ENCODE results near the gene CDKL2. TPM values are rescaled to one million over a fixed set of nuclear protein-coding genes. Genes with fewer than 3 reads are reported as not detected.

The CDKL2 gene
- polyA plus RNA-seq, 2 of the 4 experiments (the other 2 are of a cell fraction), result 0.84 to 2.1 TPM

DNA sequence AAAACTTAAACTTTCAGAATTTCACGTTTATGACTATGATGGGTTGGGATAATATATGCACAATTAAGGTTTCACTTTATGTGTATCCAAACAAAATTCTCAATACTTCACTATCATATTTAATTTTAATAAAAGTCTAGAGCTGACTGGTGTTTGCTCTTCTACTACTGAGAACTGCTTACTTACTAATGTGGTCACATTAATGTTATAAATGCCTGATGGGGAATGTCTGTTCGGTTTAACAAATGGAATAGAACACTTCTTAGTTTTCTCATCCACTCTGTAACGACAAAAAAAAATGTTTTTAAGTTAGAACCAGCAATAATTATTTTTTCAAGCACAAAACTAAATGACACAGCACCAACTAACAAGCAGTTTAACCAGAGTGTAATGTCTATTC is 34.3 kb downstream of the CDKL2 start:
- Histone ChIP-seq H3K27ac (no peak overlapping the region), H3K4me1 (no peaks in the 10 kb centered on the region), H3K4me2 (no peak overlapping the region), H3K4me3 (no peak overlapping the region), H3K9me3 (no peaks in the 10 kb centered on the region)
- ATAC-seq, result no peak
- DNase-seq (ENCODE audit: low read depth in 1 of 2, low spot score in 1 of 2), result no peak
- FAIRE-seq, result no peak
- TF ChIP-seq EP300 (IDR thresholded peaks at IDR 0.05) (no peak), HOXA7 (CRISPR knock-in tag; IDR thresholded peaks at IDR 0.05) (no peak), TFCP2L1 (CRISPR knock-in tag; IDR thresholded peaks at IDR 0.05) (no peak), SREBF2 (IDR thresholded peaks at IDR 0.05) (no peak), NR3C1 (IDR thresholded peaks at IDR 0.05) (no peak), ZSCAN20 (CRISPR knock-in tag; IDR thresholded peaks at IDR 0.05) (no peak), PHF8 (IDR thresholded peaks at IDR 0.05; ENCODE audit: borderline replicate concordance, low read depth) (no peak), RNF2 (IDR thresholded peaks at IDR 0.05; ENCODE audit: borderline replicate concordance, low read depth) (no peak), CBX8 (IDR thresholded peaks at IDR 0.05) (no peak), RAD21 (conservative IDR thresholded peaks at IDR 0.05 in 1 of 2, IDR thresholded peaks at IDR 0.05 in 1 of 2) (no peak), MAFK (IDR thresholded peaks at IDR 0.05; ENCODE audit: partially characterized antibody) (no peak), CEBPB (IDR thresholded peaks at IDR 0.05) (no peak), GATA3 (IDR thresholded peaks at IDR 0.05; ENCODE audit: borderline replicate concordance) (no peak)
- TF ChIP-seq, protein P1, sequence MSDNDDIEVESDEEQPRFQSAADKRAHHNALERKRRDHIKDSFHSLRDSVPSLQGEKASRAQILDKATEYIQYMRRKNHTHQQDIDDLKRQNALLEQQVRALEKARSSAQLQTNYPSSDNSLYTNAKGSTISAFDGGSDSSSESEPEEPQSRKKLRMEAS (IDR thresholded peaks at IDR 0.05), result no peak
- TF ChIP-seq, protein P2, sequence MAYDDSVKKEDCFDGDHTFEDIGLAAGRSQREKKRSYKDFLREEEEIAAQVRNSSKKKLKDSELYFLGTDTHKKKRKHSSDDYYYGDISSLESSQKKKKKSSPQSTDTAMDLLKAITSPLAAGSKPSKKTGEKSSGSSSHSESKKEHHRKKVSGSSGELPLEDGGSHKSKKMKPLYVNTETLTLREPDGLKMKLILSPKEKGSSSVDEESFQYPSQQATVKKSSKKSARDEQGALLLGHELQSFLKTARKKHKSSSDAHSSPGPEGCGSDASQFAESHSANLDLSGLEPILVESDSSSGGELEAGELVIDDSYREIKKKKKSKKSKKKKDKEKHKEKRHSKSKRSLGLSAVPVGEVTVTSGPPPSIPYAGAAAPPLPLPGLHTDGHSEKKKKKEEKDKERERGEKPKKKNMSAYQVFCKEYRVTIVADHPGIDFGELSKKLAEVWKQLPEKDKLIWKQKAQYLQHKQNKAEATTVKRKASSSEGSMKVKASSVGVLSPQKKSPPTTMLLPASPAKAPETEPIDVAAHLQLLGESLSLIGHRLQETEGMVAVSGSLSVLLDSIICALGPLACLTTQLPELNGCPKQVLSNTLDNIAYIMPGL (CRISPR knock-in tag; IDR thresholded peaks at IDR 0.05; ENCODE audit: borderline replicate concordance), result no peak
- TF ChIP-seq, protein P3, sequence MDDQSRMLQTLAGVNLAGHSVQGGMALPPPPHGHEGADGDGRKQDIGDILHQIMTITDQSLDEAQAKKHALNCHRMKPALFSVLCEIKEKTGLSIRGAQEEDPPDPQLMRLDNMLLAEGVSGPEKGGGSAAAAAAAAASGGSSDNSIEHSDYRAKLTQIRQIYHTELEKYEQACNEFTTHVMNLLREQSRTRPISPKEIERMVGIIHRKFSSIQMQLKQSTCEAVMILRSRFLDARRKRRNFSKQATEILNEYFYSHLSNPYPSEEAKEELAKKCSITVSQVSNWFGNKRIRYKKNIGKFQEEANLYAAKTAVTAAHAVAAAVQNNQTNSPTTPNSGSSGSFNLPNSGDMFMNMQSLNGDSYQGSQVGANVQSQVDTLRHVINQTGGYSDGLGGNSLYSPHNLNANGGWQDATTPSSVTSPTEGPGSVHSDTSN (IDR thresholded peaks at IDR 0.05), result no peak
- TF ChIP-seq, protein P4, sequence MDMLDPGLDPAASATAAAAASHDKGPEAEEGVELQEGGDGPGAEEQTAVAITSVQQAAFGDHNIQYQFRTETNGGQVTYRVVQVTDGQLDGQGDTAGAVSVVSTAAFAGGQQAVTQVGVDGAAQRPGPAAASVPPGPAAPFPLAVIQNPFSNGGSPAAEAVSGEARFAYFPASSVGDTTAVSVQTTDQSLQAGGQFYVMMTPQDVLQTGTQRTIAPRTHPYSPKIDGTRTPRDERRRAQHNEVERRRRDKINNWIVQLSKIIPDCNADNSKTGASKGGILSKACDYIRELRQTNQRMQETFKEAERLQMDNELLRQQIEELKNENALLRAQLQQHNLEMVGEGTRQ (IDR thresholded peaks at IDR 0.05), result no peak
- CTCF ChIA-PET, result no interaction called here
- POLR2A ChIA-PET, result no interaction called here
- WGBS (ENCODE audit: missing lambda C conversion rate), result 60% methylated on average over 3 of the region's 3 CpGs

DNA sequence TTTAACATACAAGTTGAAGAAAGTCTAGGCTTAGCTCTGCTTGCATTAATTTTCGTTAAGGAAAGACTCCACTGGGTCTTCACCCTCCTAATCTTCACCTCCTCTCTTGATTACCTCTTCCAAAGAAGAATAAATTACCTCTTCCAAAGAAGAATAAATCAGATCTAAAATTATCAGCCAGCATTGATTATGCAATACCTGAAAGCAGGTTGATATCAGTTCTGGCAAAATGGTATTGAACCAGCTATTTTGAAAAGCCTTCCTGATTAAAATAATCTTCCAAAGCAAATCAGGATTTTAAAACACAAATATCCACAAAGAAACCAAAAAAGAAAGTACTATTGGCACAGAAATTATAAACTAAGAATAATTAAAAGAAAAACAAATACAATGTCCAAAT is 36.9 kb downstream of the CDKL2 start:
- no peak overlapping the region for H3K4me2 ChIP-seq
- no peak for ATAC-seq
- H3K4me1 ChIP-seq, result no peaks in the 10 kb centered on the region
- TF ChIP-seq, protein P2 (CRISPR knock-in tag; IDR thresholded peaks at IDR 0.05; ENCODE audit: borderline replicate concordance), result no peak
- TF ChIP-seq FOSB (CRISPR knock-in tag; IDR thresholded peaks at IDR 0.05) (no peak), EHF (CRISPR knock-in tag; IDR thresholded peaks at IDR 0.05) (no peak)
- DNase-seq (ENCODE audit: low read depth in 1 of 2, low spot score in 1 of 2), result no peak
- WGBS (ENCODE audit: missing lambda C conversion rate), result 81% methylated on average over 1 of the region's 1 CpG
- no peak for FAIRE-seq
- CTCF ChIA-PET, result no interaction called here
- H3K9me3 ChIP-seq, result no peaks in the 10 kb centered on the region
- H3K4me3 ChIP-seq, result no peak overlapping the region
- POLR2A ChIA-PET, result no interaction called here
- H3K27ac ChIP-seq, result no peak overlapping the region

DNA sequence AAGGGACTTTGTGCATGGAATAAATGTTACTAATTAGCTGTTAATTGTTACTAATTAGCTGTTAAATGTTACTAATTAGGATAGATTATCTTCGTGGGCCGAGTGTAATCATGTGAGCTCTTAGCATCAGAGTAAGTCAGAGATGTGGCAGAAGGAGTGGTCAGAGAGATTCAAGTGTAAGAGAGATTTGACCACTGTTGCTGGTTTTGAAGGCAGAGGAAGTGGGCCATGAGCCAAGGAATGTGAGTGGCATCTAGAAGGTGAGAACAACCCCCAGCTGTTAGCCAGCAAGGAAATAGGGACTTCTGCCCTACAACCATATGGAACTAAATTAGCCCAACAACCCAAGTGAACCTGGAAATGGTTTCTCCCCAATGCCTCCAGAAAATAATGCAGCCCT is 46.3 kb downstream of the CDKL2 start:
- H3K9me3 ChIP-seq, result no peaks in the 10 kb centered on the region
- ATAC-seq (no peak), DNase-seq (ENCODE audit: low read depth in 1 of 2, low spot score in 1 of 2) (no peak), FAIRE-seq (no peak)
- no peak overlapping the region for H3K4me3 ChIP-seq
- POLR2A ChIA-PET, result no interaction called here
- TF ChIP-seq RFX5 (IDR thresholded peaks at IDR 0.05) (no peak), RAD21 (conservative IDR thresholded peaks at IDR 0.05 in 1 of 2, IDR thresholded peaks at IDR 0.05 in 1 of 2) (no peak), MYC (IDR thresholded peaks at IDR 0.05; ENCODE audit: borderline replicate concordance, low read length) (no peak), NPAS2 (CRISPR knock-in tag; IDR thresholded peaks at IDR 0.05; ENCODE audit: borderline replicate concordance) (no peak), ZC3H11A (IDR thresholded peaks at IDR 0.05) (no peak), NR3C1 (IDR thresholded peaks at IDR 0.05) (no peak), RNF2 (IDR thresholded peaks at IDR 0.05; ENCODE audit: borderline replicate concordance, low read depth) (no peak), RCOR1 (IDR thresholded peaks at IDR 0.05; ENCODE audit: low read depth, low read length) (no peak), GATA3 (IDR thresholded peaks at IDR 0.05; ENCODE audit: borderline replicate concordance) (no peak), CEBPB (IDR thresholded peaks at IDR 0.05) (no peak), SREBF2 (IDR thresholded peaks at IDR 0.05) (no peak)
- TF ChIP-seq, protein P5, sequence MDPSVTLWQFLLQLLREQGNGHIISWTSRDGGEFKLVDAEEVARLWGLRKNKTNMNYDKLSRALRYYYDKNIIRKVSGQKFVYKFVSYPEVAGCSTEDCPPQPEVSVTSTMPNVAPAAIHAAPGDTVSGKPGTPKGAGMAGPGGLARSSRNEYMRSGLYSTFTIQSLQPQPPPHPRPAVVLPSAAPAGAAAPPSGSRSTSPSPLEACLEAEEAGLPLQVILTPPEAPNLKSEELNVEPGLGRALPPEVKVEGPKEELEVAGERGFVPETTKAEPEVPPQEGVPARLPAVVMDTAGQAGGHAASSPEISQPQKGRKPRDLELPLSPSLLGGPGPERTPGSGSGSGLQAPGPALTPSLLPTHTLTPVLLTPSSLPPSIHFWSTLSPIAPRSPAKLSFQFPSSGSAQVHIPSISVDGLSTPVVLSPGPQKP (IDR thresholded peaks at IDR 0.05; ENCODE audit: low read depth, low read length), result no peak
- TF ChIP-seq, protein P3 (IDR thresholded peaks at IDR 0.05), result no peak
- no peak overlapping the region for H3K27ac ChIP-seq
- WGBS (ENCODE audit: missing lambda C conversion rate), result 38% methylated on average over 2 of the region's 2 CpGs
- CTCF ChIA-PET, result interaction anchor here (0.7 kb wide), 1 partner anchor 9 kb away, joined by 3 read pairs; no protein-coding TSS in a partner anchor
- H3K4me1 ChIP-seq, result no peaks in the 10 kb centered on the region
- no peak overlapping the region for H3K4me2 ChIP-seq
